Measurements from ENCODE around the gene INPP5J. TPM values are rescaled to one million over a fixed set of nuclear protein-coding genes. Genes with fewer than 3 reads are reported as not detected.
A peak's percentile ranks its signal among the peaks of the same experiment; 100 is the strongest.

Gene INPP5J
- total RNA-seq, 1 experiment from 2014 or later: 3.1 TPM

DNA sequence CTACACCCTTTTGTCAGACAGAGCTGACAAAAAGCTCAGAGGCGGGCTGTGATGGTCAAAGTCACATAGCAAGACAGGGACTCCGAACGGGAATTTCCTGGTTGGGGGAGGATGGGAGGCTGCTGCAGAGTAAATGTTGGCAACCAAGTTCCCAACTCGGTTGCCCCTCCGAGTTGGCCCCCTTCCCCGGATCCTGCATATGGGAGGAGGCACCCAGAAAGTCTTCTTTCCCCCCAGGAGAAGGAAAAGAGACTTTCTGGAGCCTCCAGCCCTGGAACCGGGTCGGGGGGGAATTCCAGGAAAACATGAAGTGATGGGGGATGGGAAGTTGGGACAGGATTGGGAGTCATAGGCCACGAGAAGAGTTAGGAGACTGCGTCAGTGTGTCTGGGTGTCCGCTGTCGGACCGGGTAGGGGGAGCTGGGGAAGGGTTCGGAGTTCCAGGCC is 16.0 kb upstream of the INPP5J start:
- no peak overlapping the region for H3K27ac ChIP-seq (ENCODE audit: low read length)
- intact Hi-C loops (cut with micrococcal nuclease): loop anchor here (1.0 kb wide), 2 partner anchors 43 to 125 kb away; no protein-coding TSS in a partner anchor
- POLR2A ChIA-PET (ENCODE audit: unreplicated experiment): interaction anchor here (0.9 kb wide), 1 partner anchor 138 kb away, joined by 4 read pairs; the partner anchor contains the start of genes MORC2 and TUG1

DNA sequence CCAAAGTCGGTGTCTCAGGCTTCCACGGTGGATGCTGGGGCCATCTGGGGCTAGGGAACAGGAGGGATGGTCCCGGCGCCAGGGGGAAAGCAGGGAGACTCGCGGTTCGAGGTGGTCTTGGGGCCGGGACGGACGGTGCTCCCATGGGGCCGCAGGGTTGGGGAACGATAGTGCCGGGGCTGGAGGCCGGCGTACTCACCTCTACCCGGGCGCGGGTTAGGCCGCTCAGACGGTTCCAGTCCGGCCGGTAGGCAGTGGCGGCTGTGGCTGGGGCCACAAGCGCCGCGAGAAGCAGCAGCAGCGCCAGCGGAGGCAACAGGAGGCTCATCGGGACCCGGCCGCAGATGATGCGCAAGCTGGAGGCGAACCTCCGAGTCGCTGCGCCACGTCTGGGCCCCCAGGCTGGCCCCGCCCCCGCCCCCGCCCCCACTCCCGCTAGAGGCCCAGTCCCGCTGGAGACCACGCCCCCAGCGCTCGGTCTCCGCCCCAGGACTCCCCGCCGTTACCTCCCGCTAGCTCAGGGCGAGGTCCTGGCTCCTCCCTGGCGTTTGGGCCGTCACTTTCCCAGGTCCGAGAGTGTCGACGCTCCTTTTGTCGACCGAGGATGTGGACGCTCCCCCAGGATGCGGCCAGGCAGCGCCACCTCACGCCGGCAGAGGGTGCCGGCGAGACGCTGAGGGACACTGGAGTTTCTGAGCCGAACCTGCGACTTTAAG is 15.4 kb upstream of the INPP5J start, which contains the start of gene SELENOM:
Gene SELENOM (minus strand): TSS at position 391 of the 716 bp plus-strand sequence. CDS start 63 bp downstream, at position 328.
- POLR2A ChIA-PET (ENCODE audit: unreplicated experiment): interaction anchor here (0.6 to 0.9 kb wide), 2 partner anchors 138 to 423 kb away, joined by 3 to 4 read pairs; partner anchors contain the start of genes MORC2 and TUG1

More for the DNA sequence above, 16.0 kb upstream of the INPP5J start:
- no peaks in the 10 kb centered on the region for H3K27me3 ChIP-seq (ENCODE audit: low read length)
- CTCF ChIA-PET: interaction anchor here (1.0 kb wide), 1 partner anchor 42 kb away, joined by 16 read pairs; no protein-coding TSS in a partner anchor
- H2AFZ ChIP-seq (ENCODE audit: low read length): peak overlapping the region; percentile 79
- H3K9me3 ChIP-seq (ENCODE audit: low read length): no peaks in the 10 kb centered on the region
- peak overlapping the region; percentile 66 for H3K9ac ChIP-seq (ENCODE audit: low read length)
- H4K20me1 ChIP-seq (ENCODE audit: low read length): no peaks in the 10 kb centered on the region
- peak overlapping the region; percentile 74 for H3K4me3 ChIP-seq (ENCODE audit: low read length)
- peaks cover 4% of the 10 kb centered on the region; the same call in 1 of the 2 replicates for H3K4me1 ChIP-seq (ENCODE audit: insufficient read depth, low read length)
- H3K79me2 ChIP-seq (ENCODE audit: low read length): no peaks in the 10 kb centered on the region
- H3K4me2 ChIP-seq (ENCODE audit: low read length): peak overlapping the region; percentile 84
- H3K36me3 ChIP-seq (ENCODE audit: low read depth, low read length): peaks cover 4% of the 10 kb centered on the region; the same call in 1 of the 2 replicates
- no peak for TF ChIP-seq EZH2phosphoT487 (IDR thresholded peaks at IDR 0.05; ENCODE audit: borderline replicate concordance, low read length)
- TF ChIP-seq, protein P1, sequence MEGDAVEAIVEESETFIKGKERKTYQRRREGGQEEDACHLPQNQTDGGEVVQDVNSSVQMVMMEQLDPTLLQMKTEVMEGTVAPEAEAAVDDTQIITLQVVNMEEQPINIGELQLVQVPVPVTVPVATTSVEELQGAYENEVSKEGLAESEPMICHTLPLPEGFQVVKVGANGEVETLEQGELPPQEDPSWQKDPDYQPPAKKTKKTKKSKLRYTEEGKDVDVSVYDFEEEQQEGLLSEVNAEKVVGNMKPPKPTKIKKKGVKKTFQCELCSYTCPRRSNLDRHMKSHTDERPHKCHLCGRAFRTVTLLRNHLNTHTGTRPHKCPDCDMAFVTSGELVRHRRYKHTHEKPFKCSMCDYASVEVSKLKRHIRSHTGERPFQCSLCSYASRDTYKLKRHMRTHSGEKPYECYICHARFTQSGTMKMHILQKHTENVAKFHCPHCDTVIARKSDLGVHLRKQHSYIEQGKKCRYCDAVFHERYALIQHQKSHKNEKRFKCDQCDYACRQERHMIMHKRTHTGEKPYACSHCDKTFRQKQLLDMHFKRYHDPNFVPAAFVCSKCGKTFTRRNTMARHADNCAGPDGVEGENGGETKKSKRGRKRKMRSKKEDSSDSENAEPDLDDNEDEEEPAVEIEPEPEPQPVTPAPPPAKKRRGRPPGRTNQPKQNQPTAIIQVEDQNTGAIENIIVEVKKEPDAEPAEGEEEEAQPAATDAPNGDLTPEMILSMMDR (conservative IDR thresholded peaks at IDR 0.05; ENCODE audit: low read depth, low read length): no peak
- TF ChIP-seq EZH2 (IDR thresholded peaks at IDR 0.05; ENCODE audit: low read length, unreplicated experiment): no peak
- no peaks in the 10 kb centered on the region for H3K9me2 ChIP-seq (replicated peaks; ENCODE audit: low read length)
- H3F3A ChIP-seq (ENCODE audit: low read length, unreplicated experiment): no peaks in the 10 kb centered on the region
- TSS peak; percentile 62 for BruUV-seq (replicated peaks)
- DNase-seq (no peak), ATAC-seq (no peak)

More for the DNA sequence above, 15.4 kb upstream of the INPP5J start, which contains the start of gene SELENOM:
- H3K79me2 ChIP-seq (ENCODE audit: low read length): no peaks in the 10 kb centered on the region
- no TSS peak for BruUV-seq (replicated peaks)
- no peaks in the 10 kb centered on the region for H3K9me3 ChIP-seq (ENCODE audit: low read length)
- no peaks in the 10 kb centered on the region for H3F3A ChIP-seq (ENCODE audit: low read length, unreplicated experiment)
- no peak within 1 kb of the TSS for H3K27ac ChIP-seq (ENCODE audit: low read length)
- intact Hi-C loops (cut with micrococcal nuclease): loop anchor here (1.0 kb wide), 2 partner anchors 42 to 124 kb away; no protein-coding TSS in a partner anchor
- TF ChIP-seq, protein P1 (conservative IDR thresholded peaks at IDR 0.05; ENCODE audit: low read depth, low read length): peak; percentile 88
- no peak for TF ChIP-seq EZH2phosphoT487 (IDR thresholded peaks at IDR 0.05; ENCODE audit: borderline replicate concordance, low read length)
- peak within 1 kb of the TSS; percentile 84 for H3K4me2 ChIP-seq (ENCODE audit: low read length)
- peak within 1 kb of the TSS; percentile 66 for H3K9ac ChIP-seq (ENCODE audit: low read length)
- peaks cover 4% of the 10 kb centered on the region; the same call in 1 of the 2 replicates for H3K36me3 ChIP-seq (ENCODE audit: low read depth, low read length)
- H3K27me3 ChIP-seq (ENCODE audit: low read length): no peaks in the 10 kb centered on the region
- ATAC-seq: peak; percentile 98
- peak; percentile 97 for DNase-seq
- peak within 1 kb of the TSS; percentile 87 for H2AFZ ChIP-seq (ENCODE audit: low read length)
- peak within 1 kb of the TSS; percentile 74 for H3K4me3 ChIP-seq (ENCODE audit: low read length)
- peaks cover 4% of the 10 kb centered on the region; the same call in 1 of the 2 replicates for H3K4me1 ChIP-seq (ENCODE audit: insufficient read depth, low read length)
- CTCF ChIA-PET: interaction anchor here (0.5 to 1.4 kb wide), 13 partner anchors 9 to 166 kb away, joined by 3 to 16 read pairs (median 4); partner anchors contain the start of gene SMTN
- H3K9me2 ChIP-seq (replicated peaks; ENCODE audit: low read length): no peaks in the 10 kb centered on the region
- H4K20me1 ChIP-seq (ENCODE audit: low read length): no peaks in the 10 kb centered on the region

Measured in PC-3 (cell line).